RWPE2 (cell line): ENCODE results near the gene ALG9.

Source experiments
- ATAC-seq: fragments of 200-7000 bp; cut with Tn5 transposase; 3 replicates; pipeline ENCODE4 v1.9.1; 2021; ENCODE audit warnings: low read depth
- DNase-seq: peaks from one replicate; pipeline ENCODE4 v3.0.0-alpha.2; 2020; ENCODE audit warnings: low spot score
- H3K27ac ChIP-seq: fragments of 450-650 bp; 2 replicates; pipeline ENCODE4 v1.5.1; 2017; ENCODE audit warnings: mild to moderate bottlenecking; ENCODE audit not compliant: poor library complexity, severe bottlenecking
- H3K27me3 ChIP-seq: fragments of 250-450 bp; sonication (Bioruptor Pico); 2 replicates; pipeline ENCODE4 v1.5.1; 2021; ENCODE audit warnings: mild to moderate bottlenecking, moderate library complexity; ENCODE audit not compliant: insufficient read depth, poor library complexity, severe bottlenecking
- H3K36me3 ChIP-seq: fragments of 250-450 bp; sonication (Bioruptor Pico); 2 replicates; pipeline ENCODE4 v1.5.1; 2020; ENCODE audit warnings: low read depth, mild to moderate bottlenecking, moderate library complexity
- H3K4me1 ChIP-seq: fragments of 250-450 bp; sonication (Bioruptor Pico); 2 replicates; pipeline ENCODE4 v1.5.1; 2021; ENCODE audit warnings: mild to moderate bottlenecking, moderate library complexity; ENCODE audit not compliant: insufficient read depth, poor library complexity, severe bottlenecking
- H3K4me3 ChIP-seq: fragments of 250-450 bp; sonication (Bioruptor Pico); 2 replicates; pipeline ENCODE4 v1.5.1; 2021; ENCODE audit warnings: mild to moderate bottlenecking, moderate library complexity; ENCODE audit not compliant: severe bottlenecking
- H3K9me3 ChIP-seq: fragments of 250-450 bp; sonication (Bioruptor Pico); 2 replicates; pipeline ENCODE4 v1.5.1; 2021; ENCODE audit warnings: mild to moderate bottlenecking, moderate library complexity; ENCODE audit not compliant: severe bottlenecking
- TF ChIP-seq, protein P1 (sequence below): fragments of 450-650 bp; IDR thresholded peaks from one replicate; pipeline ENCODE4 v1.5.1; 2017; ENCODE audit warnings: mild to moderate bottlenecking, moderate library complexity; ENCODE audit not compliant: poor library complexity, severe bottlenecking

ALG9 gene

GRCh38 chr11:111801135-111801534 lies 70.2 kb downstream of the ALG9 start:
- Histone ChIP-seq H3K4me1 (no peaks in the 10 kb centered on the region), H3K36me3 (peaks cover 20% of the 10 kb centered on the region; the same call in 1 of the 2 replicates), H3K27me3 (no peaks in the 10 kb centered on the region), H3K4me3 (no peak overlapping the region), H3K27ac (no peak overlapping the region), H3K9me3 (no peaks in the 10 kb centered on the region)
- TF ChIP-seq, protein P1, sequence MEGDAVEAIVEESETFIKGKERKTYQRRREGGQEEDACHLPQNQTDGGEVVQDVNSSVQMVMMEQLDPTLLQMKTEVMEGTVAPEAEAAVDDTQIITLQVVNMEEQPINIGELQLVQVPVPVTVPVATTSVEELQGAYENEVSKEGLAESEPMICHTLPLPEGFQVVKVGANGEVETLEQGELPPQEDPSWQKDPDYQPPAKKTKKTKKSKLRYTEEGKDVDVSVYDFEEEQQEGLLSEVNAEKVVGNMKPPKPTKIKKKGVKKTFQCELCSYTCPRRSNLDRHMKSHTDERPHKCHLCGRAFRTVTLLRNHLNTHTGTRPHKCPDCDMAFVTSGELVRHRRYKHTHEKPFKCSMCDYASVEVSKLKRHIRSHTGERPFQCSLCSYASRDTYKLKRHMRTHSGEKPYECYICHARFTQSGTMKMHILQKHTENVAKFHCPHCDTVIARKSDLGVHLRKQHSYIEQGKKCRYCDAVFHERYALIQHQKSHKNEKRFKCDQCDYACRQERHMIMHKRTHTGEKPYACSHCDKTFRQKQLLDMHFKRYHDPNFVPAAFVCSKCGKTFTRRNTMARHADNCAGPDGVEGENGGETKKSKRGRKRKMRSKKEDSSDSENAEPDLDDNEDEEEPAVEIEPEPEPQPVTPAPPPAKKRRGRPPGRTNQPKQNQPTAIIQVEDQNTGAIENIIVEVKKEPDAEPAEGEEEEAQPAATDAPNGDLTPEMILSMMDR, result no peak
- DNase-seq (no peak), ATAC-seq (no peak)

DNA sequence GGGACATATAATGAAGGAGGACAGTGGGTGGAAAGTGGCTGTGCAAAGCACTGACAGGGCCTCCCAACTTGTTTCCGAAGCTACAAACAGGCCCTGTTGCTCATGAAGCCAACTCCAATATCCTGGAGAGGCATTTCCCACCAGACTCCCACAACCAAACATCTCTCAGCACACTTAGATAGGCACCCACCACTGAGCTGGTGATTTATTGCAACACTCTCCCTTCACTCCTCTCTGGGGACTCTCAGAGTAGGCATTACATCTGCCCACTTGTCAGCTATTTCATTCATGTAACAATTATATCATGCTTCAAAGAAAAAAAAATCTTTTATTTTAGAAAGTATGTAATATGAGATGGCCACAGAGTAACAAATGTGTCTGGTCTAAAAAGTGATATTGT lies 73.1 kb downstream of the ALG9 start:
- H3K4me1 ChIP-seq, result no peaks in the 10 kb centered on the region
- no peaks in the 10 kb centered on the region for H3K27me3 ChIP-seq
- ATAC-seq (no peak), DNase-seq (no peak)
- H3K4me3 ChIP-seq, result no peak overlapping the region
- TF ChIP-seq, protein P1, result no peak
- H3K27ac ChIP-seq, result no peak overlapping the region
- H3K9me3 ChIP-seq, result no peaks in the 10 kb centered on the region
- H3K36me3 ChIP-seq, result peaks cover 17% of the 10 kb centered on the region

DNA sequence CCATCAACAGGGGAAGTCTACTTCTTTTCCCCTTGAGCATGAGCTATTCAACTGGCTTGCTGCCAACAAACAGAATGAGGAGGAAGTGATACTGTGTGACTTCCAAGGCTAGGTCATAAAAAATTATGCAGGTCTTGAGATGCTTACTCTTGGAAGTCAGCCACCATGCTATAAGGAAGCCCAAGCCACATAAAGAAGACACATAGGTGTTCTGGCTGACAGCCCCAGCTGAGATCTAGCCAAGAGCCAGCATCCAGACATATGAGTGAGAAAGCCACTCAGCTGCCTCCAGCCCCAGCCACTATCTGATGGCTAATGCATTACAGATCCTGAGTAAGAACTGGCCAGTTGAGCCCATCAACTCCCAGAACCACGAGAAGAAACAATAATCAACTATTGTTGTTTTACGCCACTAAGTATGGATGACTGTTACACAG lies 74.2 kb downstream of the ALG9 start:
- no peak for ATAC-seq
- Histone ChIP-seq H3K4me3 (no peak overlapping the region), H3K27ac (no peak overlapping the region), H3K36me3 (peaks cover 16% of the 10 kb centered on the region), H3K4me1 (no peaks in the 10 kb centered on the region), H3K9me3 (no peaks in the 10 kb centered on the region), H3K27me3 (no peaks in the 10 kb centered on the region)
- no peak for DNase-seq
- TF ChIP-seq, protein P1, result no peak

DNA sequence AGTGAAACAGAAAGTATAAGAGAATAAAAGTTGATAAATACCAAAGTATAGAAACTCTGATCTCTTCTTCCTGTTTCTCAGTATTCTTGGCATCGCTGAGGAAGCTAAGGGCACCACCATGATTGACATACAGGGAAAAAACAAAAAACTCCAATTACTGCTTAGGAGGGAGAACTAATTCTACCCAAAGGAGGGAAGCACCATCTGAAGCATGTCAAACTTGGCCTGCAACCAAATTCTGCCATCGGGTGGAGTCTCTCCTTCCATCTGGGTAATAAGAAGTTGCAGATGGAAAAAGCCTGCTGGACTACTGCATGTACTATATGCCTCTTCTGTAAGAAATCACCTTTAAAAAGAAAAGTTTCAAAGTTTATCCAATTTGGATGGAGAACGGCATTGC lies 74.7 kb downstream of the ALG9 start:
- ATAC-seq (no peak), DNase-seq (no peak)
- Histone ChIP-seq H3K4me1 (no peaks in the 10 kb centered on the region), H3K27me3 (no peaks in the 10 kb centered on the region), H3K4me3 (no peak overlapping the region), H3K36me3 (peaks cover 14% of the 10 kb centered on the region), H3K27ac (no peak overlapping the region), H3K9me3 (no peaks in the 10 kb centered on the region)
- TF ChIP-seq, protein P1, result no peak

DNA sequence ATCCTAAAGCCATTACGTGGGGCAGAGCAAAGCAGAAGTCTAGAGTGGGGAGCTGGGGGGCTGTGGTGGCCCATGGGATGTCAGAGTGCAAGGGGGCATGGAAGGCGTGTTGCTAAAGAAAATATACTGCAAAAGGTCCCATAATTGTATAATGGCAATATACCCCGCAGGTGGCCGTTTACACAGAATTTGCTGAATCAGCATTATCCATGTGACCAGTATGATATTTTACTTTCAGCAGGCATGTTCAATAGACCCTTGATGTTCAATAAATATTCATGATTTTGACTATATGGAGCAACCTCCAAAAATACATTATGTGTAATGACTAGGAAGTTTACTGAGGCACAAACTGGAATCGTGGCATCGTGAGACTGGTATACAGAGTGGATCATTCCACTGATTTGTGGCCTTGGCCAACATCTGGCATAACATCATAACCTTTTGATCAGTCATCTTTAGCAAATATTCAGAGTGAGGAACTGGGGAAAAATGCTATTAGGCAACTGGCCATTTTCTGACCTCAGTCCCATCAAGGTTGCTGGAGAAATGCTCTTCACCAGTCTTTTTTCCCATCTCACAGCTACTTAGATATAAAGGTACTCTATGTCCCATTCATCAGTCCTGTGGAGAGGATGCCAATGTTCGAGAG lies 75.9 kb downstream of the ALG9 start:
- H3K36me3 ChIP-seq, result peaks cover 10% of the 10 kb centered on the region; the same call in 1 of the 2 replicates
- H3K27ac ChIP-seq, result no peak overlapping the region
- no peaks in the 10 kb centered on the region for H3K4me1 ChIP-seq
- no peaks in the 10 kb centered on the region for H3K9me3 ChIP-seq
- DNase-seq, result no peak
- TF ChIP-seq, protein P1, result no peak
- no peaks in the 10 kb centered on the region for H3K27me3 ChIP-seq
- no peak for ATAC-seq
- H3K4me3 ChIP-seq, result no peak overlapping the region
